GM18868 (cell line): ENCODE measurements around the gene TNS4.

ENCODE experiments used
- ATAC-seq: cut with Tn5 transposase; IDR thresholded peaks from one replicate; pipeline ENCODE4 v1.9.1; 2021; ENCODE audit warnings: mild to moderate bottlenecking, moderate library complexity; ENCODE audit not compliant: unreplicated experiment

TNS4 gene

GRCh38 chr17:40475234-40475908 is 26.1 kb downstream of the TNS4 start:
- no peak for ATAC-seq

GRCh38 chr17:40474419-40475002 is 26.9 kb downstream of the TNS4 start:
- no peak for ATAC-seq

- no peak for ATAC-seq
These were observed 27.7 kb downstream of the TNS4 start for GRCh38 chr17:40473573-40474365.

GRCh38 chr17:40472733-40473452 is 28.5 kb downstream of the TNS4 start:
- ATAC-seq, result no peak

GRCh38 chr17:40471846-40472732 is 29.3 kb downstream of the TNS4 start:
- no peak for ATAC-seq

- ATAC-seq, result no peak
These were observed 30.2 kb downstream of the TNS4 start for GRCh38 chr17:40470932-40471828.

- no peak for ATAC-seq
These were observed 31.4 kb downstream of the TNS4 start for GRCh38 chr17:40469805-40470675.

GRCh38 chr17:40468560-40468959 is 32.9 kb downstream of the TNS4 start:
- no peak for ATAC-seq

- no peak for ATAC-seq
These were observed 34.0 kb downstream of the TNS4 start for GRCh38 chr17:40467281-40467867.

- ATAC-seq, result no peak
These were observed 35.0 kb downstream of the TNS4 start for GRCh38 chr17:40466298-40466971.

- no peak for ATAC-seq
These were observed 37.0 kb downstream of the TNS4 start for GRCh38 chr17:40464392-40464855.

GRCh38 chr17:40463122-40463550 is 38.3 kb downstream of the TNS4 start:
- ATAC-seq, result no peak

GRCh38 chr17:40462343-40463121 is 38.9 kb downstream of the TNS4 start:
- ATAC-seq, result no peak

- no peak for ATAC-seq
These were observed 39.6 kb downstream of the TNS4 start for GRCh38 chr17:40461732-40462342.

- ATAC-seq, result no peak
These were observed 40.3 kb downstream of the TNS4 start for GRCh38 chr17:40460968-40461731.
